HG02870 (cell line): Measurements from ENCODE around the gene PLXNC1.
"Not testable (repeated sequence)": the region's sequence is repeated elsewhere in the genome, so short reads cannot be mapped to it uniquely, and the experiment has no call there.

Source experiments
- ATAC-seq: cut with Tn5 transposase; IDR thresholded peaks from one replicate; pipeline ENCODE4 v1.9.1; 2021; ENCODE audit warnings: mild to moderate bottlenecking, moderate library complexity; ENCODE audit not compliant: unreplicated experiment

Gene PLXNC1

GRCh38 chr12:94285943-94286582, 137.7 kb downstream of the PLXNC1 start:
- no peak for ATAC-seq

- no peak for ATAC-seq
Measured at GRCh38 chr12:94286583-94287244, 138.3 kb downstream of the PLXNC1 start.

GRCh38 chr12:94287245-94287628, 138.9 kb downstream of the PLXNC1 start:
- ATAC-seq, result no peak

- ATAC-seq, result no peak
Measured at GRCh38 chr12:94289461-94290312, 141.3 kb downstream of the PLXNC1 start.

- no peak for ATAC-seq
Measured at GRCh38 chr12:94290353-94290752, 142.0 kb downstream of the PLXNC1 start.

GRCh38 chr12:94297096-94297699, 148.8 kb downstream of the PLXNC1 start:
- no peak for ATAC-seq

GRCh38 chr12:94297876-94298505, 149.6 kb downstream of the PLXNC1 start:
- ATAC-seq, result no peak

GRCh38 chr12:94299846-94300245, 151.5 kb downstream of the PLXNC1 start:
- no peak for ATAC-seq

- no peak for ATAC-seq
Measured at GRCh38 chr12:94304012-94304411, 155.6 kb downstream of the PLXNC1 start.

- no peak for ATAC-seq
Measured at GRCh38 chr12:94304566-94305061, 156.2 kb downstream of the PLXNC1 start.

- peak; percentile 49 for ATAC-seq
Measured at GRCh38 chr12:94305130-94305957, 157.0 kb downstream of the PLXNC1 start.

GRCh38 chr12:94308612-94309011, 160.2 kb downstream of the PLXNC1 start:
- ATAC-seq, result no peak

- ATAC-seq, result peak; percentile 83
Measured at GRCh38 chr12:94309373-94309772, 161.0 kb downstream of the PLXNC1 start.

GRCh38 chr12:94312378-94312777, 164.0 kb downstream of the PLXNC1 start:
- no peak for ATAC-seq

GRCh38 chr12:94316600-94316999, 168.2 kb downstream of the PLXNC1 start:
- not testable (repeated sequence) for ATAC-seq

- ATAC-seq, result no peak
Measured at GRCh38 chr12:94318181-94318580, 169.8 kb downstream of the PLXNC1 start.

GRCh38 chr12:94320109-94320508, 171.7 kb downstream of the PLXNC1 start:
- ATAC-seq, result no peak

- ATAC-seq, result no peak
Measured at GRCh38 chr12:94322346-94322745, 174.0 kb downstream of the PLXNC1 start.

GRCh38 chr12:94326234-94326633, 177.9 kb downstream of the PLXNC1 start:
- ATAC-seq, result no peak

- ATAC-seq, result no peak
Measured at GRCh38 chr12:94326727-94327126, 178.3 kb downstream of the PLXNC1 start.
